Measurements from ENCODE around the gene CDH1.

CDH1 gene

DNA sequence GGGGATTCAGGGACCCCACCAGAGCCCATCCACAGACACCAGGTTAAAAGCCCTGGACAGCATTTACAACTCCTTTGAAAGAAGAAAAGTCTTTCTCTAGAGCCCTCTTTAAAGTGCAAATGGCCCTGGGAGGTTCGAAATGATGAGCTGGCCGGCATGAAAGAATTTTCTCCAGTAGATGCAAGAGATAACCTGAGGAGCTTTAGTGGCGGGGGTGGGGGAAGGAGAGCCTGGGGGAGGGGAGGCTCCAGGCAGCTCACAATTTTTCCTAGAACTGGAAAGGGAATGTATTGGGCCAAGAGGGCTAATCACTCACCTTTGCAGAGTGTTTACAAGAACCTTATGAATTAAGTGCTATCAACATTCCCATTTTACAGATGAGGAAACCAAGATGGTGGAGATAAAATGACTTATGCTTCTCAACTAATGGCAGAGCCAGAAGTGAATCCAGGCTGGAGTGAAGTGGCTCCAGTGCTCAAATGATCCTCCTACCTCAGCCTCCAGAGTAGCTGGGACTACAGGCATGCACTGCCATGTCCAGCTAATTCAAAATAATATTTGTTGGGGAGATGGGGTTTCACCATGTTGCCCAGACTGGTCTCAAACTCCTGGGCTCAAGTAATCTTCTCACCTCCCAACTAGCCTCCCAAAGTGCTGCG lies 4.2 kb upstream of the CDH1 start:
- in situ Hi-C loops (cut with HindIII; ENCODE audit: low pct_ligation_motif_present, low sequenced_read_pairs): no loop called here
- TF ChIP-seq, protein P1, sequence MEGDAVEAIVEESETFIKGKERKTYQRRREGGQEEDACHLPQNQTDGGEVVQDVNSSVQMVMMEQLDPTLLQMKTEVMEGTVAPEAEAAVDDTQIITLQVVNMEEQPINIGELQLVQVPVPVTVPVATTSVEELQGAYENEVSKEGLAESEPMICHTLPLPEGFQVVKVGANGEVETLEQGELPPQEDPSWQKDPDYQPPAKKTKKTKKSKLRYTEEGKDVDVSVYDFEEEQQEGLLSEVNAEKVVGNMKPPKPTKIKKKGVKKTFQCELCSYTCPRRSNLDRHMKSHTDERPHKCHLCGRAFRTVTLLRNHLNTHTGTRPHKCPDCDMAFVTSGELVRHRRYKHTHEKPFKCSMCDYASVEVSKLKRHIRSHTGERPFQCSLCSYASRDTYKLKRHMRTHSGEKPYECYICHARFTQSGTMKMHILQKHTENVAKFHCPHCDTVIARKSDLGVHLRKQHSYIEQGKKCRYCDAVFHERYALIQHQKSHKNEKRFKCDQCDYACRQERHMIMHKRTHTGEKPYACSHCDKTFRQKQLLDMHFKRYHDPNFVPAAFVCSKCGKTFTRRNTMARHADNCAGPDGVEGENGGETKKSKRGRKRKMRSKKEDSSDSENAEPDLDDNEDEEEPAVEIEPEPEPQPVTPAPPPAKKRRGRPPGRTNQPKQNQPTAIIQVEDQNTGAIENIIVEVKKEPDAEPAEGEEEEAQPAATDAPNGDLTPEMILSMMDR (IDR thresholded peaks at IDR 0.05; ENCODE audit: low read depth, low read length, missing control alignments): no peak
- DNase-seq: no peak
- Histone ChIP-seq H3K4me3 (ENCODE audit: low read depth, low read length) (no peak overlapping the region), H3K27ac (no peak overlapping the region), H3K27me3 (replicated peaks) (peaks cover 21% of the 10 kb centered on the region), H3K36me3 (replicated peaks) (no peaks in the 10 kb centered on the region)

DNA sequence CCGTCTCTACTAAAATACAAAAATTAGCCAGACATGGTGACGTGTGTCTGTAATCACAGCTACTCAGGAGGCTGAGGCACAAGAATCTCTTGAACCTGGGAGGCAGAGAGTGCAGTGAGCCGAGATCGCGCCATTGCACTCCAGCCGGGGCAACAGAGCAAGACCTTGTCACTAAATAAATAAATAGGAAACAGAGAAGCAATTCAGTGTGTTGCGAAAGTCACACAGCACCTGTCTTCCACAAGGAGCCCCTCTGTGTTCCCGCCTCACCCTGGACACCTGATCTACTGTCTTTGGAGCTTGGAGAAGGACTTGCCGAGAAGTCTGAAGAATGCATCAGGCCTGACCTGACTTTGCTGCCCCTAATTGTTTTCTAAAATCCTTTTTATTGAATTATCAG lies 3.5 kb upstream of the CDH1 start:
- H3K27ac ChIP-seq: no peak overlapping the region
- TF ChIP-seq, protein P1 (IDR thresholded peaks at IDR 0.05; ENCODE audit: low read depth, low read length, missing control alignments): no peak
- in situ Hi-C loops (cut with HindIII; ENCODE audit: low pct_ligation_motif_present, low sequenced_read_pairs): no loop called here

DNA sequence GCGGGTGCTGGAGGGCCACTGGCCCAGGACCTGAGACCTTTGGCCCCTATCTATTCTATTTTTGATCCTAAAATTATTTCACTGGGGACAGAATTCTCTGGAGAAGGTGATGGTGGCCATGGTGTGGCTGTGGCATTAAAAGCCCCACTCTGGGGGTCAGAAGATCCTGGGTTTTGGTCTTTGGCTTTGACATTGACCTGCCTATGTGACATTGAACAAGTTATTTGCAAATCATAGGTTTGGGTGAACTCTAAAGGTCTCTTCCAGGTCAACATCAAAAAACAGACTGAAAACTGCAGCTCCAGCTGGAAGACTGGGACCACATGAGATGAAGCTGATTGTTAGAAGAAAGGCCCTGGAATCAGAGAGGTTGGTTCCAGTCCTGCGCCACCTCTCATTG lies 2.3 kb upstream of the CDH1 start:
- H3K4me3 ChIP-seq (ENCODE audit: low read depth, low read length): no peak overlapping the region
- TF ChIP-seq, protein P1 (IDR thresholded peaks at IDR 0.05; ENCODE audit: low read depth, low read length, missing control alignments): no peak
- peaks cover 28% of the 10 kb centered on the region for H3K27me3 ChIP-seq (replicated peaks)
- no peak overlapping the region for H3K27ac ChIP-seq
- no peaks in the 10 kb centered on the region for H3K36me3 ChIP-seq (replicated peaks)
- in situ Hi-C loops (cut with HindIII; ENCODE audit: low pct_ligation_motif_present, low sequenced_read_pairs): no loop called here
- DNase-seq: no peak

More for the DNA sequence above, 3.5 kb upstream of the CDH1 start:
- DNase-seq: no peak
- no peak overlapping the region for H3K4me3 ChIP-seq (ENCODE audit: low read depth, low read length)
- H3K36me3 ChIP-seq (replicated peaks): no peaks in the 10 kb centered on the region
- H3K27me3 ChIP-seq (replicated peaks): peaks cover 28% of the 10 kb centered on the region

DNA sequence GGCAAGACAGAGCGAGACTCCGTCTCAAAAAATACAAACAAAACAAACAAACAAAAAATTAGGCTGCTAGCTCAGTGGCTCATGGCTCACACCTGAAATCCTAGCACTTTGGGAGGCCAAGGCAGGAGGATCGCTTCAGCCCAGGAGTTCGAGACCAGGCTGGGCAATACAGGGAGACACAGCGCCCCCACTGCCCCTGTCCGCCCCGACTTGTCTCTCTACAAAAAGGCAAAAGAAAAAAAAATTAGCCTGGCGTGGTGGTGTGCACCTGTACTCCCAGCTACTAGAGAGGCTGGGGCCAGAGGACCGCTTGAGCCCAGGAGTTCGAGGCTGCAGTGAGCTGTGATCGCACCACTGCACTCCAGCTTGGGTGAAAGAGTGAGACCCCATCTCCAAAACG lies 531 bp upstream of the CDH1 start:
- no peak for DNase-seq
- no peaks in the 10 kb centered on the region for H3K36me3 ChIP-seq (replicated peaks)
- peaks cover 28% of the 10 kb centered on the region for H3K27me3 ChIP-seq (replicated peaks)
- in situ Hi-C loops (cut with HindIII; ENCODE audit: low pct_ligation_motif_present, low sequenced_read_pairs): no loop called here
- TF ChIP-seq, protein P1 (IDR thresholded peaks at IDR 0.05; ENCODE audit: low read depth, low read length, missing control alignments): no peak
- no peak overlapping the region for H3K27ac ChIP-seq
- no peak overlapping the region for H3K4me3 ChIP-seq (ENCODE audit: low read depth, low read length)

DNA sequence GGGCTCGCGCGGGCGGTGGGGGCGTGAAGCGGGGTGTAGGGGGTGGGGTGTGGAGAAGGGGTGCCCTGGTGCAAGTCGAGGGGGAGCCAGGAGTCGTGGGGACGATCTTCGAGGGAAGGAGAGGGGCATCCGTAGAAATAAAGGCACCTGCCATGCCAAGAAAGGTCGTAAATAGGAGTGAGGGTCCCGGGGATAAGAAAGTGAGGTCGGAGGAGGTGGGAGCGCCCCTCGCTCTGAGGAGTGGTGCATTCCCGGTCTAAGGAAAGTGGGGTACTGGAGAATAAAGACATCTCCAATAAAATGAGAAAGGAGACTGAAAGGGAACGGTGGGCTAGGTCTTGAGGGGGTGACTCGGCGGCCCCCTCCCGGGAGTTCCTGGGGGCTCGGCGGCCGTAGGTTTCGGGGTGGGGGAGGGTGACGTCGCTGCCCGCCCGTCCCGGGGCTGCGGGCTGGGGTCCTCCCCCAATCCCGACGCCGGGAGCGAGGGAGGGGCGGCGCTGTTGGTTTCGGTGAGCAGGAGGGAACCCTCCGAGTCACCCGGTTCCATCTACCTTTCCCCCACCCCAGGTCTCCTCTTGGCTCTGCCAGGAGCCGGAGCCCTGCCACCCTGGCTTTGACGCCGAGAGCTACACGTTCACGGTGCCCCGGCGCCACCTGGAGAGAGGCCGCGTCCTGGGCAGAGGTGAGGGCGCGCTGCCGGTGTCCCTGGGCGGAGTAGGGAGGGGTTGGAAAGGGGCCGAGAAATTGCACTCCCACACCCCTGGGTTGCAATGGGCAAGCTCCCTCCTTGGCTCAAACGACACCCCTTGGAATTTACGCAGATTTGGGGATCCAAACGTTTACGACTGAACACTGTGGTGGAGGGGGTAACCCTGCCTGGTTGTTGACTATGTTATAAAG lies 888 bp downstream of the CDH1 start:
- TF ChIP-seq, protein P1 (IDR thresholded peaks at IDR 0.05; ENCODE audit: low read depth, low read length, missing control alignments): no peak
- H3K27ac ChIP-seq: no peak overlapping the region
- no peak for DNase-seq
- in situ Hi-C loops (cut with HindIII; ENCODE audit: low pct_ligation_motif_present, low sequenced_read_pairs): no loop called here
- H3K4me3 ChIP-seq (ENCODE audit: low read depth, low read length): no peak overlapping the region
- H3K36me3 ChIP-seq (replicated peaks): no peaks in the 10 kb centered on the region
- peaks cover 28% of the 10 kb centered on the region for H3K27me3 ChIP-seq (replicated peaks)
